GM21786 (cell line): ENCODE measurements around the gene KRTAP12-2.
"Not testable (repeated sequence)": the region's sequence is repeated elsewhere in the genome, so short reads cannot be mapped to it uniquely, and the experiment has no call there.

Experiments
- ATAC-seq: cut with Tn5 transposase; IDR thresholded peaks from one replicate; pipeline ENCODE4 v1.9.1; 2021; ENCODE audit not compliant: unreplicated experiment

Gene KRTAP12-2

GRCh38 chr21:44653656-44654575, 12.8 kb downstream of the KRTAP12-2 start:
- ATAC-seq: no peak

GRCh38 chr21:44653123-44653522, 13.6 kb downstream of the KRTAP12-2 start:
- ATAC-seq: no peak

GRCh38 chr21:44650973-44651675, 15.6 kb downstream of the KRTAP12-2 start:
- ATAC-seq: no peak

- no peak for ATAC-seq
Measured at GRCh38 chr21:44650265-44650972, 16.3 kb downstream of the KRTAP12-2 start.

GRCh38 chr21:44649521-44650100, 17.1 kb downstream of the KRTAP12-2 start:
- no peak for ATAC-seq

GRCh38 chr21:44648557-44649311, 18.0 kb downstream of the KRTAP12-2 start:
- no peak for ATAC-seq

- ATAC-seq: no peak
Measured at GRCh38 chr21:44647222-44647552, 19.5 kb downstream of the KRTAP12-2 start.

GRCh38 chr21:44646366-44647221, 20.1 kb downstream of the KRTAP12-2 start, which contains the start of gene KRTAP10-11:
KRTAP10-11 (plus strand) TSS chr21:44646414; CDS start chr21:44646459, 45 bp downstream.
- ATAC-seq: not testable (repeated sequence)

- no peak for ATAC-seq
Measured at GRCh38 chr21:44644878-44645277, 21.8 kb downstream of the KRTAP12-2 start.

- no peak for ATAC-seq
Measured at GRCh38 chr21:44643741-44644310, 22.9 kb downstream of the KRTAP12-2 start.

- no peak for ATAC-seq
Measured at GRCh38 chr21:44640761-44641160, 26.0 kb downstream of the KRTAP12-2 start.

GRCh38 chr21:44639331-44639655, 27.4 kb downstream of the KRTAP12-2 start:
- no peak for ATAC-seq

- ATAC-seq: not testable (repeated sequence)
Measured at GRCh38 chr21:44638506-44639330, 28.0 kb downstream of the KRTAP12-2 start.

- ATAC-seq: not testable (repeated sequence)
Measured at GRCh38 chr21:44637851-44638348, 28.8 kb downstream of the KRTAP12-2 start.

- no peak for ATAC-seq
Measured at GRCh38 chr21:44637018-44637850, 29.5 kb downstream of the KRTAP12-2 start, which contains the start of gene KRTAP10-10. KRTAP10-10 (plus strand) TSS chr21:44637356; CDS start chr21:44637418, 62 bp downstream.

- ATAC-seq: no peak
Measured at GRCh38 chr21:44636209-44637017, 30.3 kb downstream of the KRTAP12-2 start.
